HG03060 (cell line): ENCODE data around the gene DOK4.

Experiments
- ATAC-seq: cut with Tn5 transposase; IDR thresholded peaks from one replicate; pipeline ENCODE4 v1.9.1; 2021; ENCODE audit warnings: low read depth, moderate number of reproducible peaks; ENCODE audit not compliant: unreplicated experiment

The DOK4 gene

GRCh38 chr16:57519796-57520360 lies 33.6 kb upstream of the DOK4 start:
- ATAC-seq: no peak

GRCh38 chr16:57518922-57519321 lies 32.6 kb upstream of the DOK4 start:
- ATAC-seq: no peak

- no peak for ATAC-seq
Measured at GRCh38 chr16:57518520-57518919, 32.2 kb upstream of the DOK4 start.

GRCh38 chr16:57517397-57518367 lies 31.4 kb upstream of the DOK4 start:
- ATAC-seq: no peak

- no peak for ATAC-seq
Measured at GRCh38 chr16:57516773-57517172, 30.5 kb upstream of the DOK4 start.

GRCh38 chr16:57516176-57516725 lies 30.0 kb upstream of the DOK4 start:
- ATAC-seq: no peak

GRCh38 chr16:57514791-57515600 lies 28.7 kb upstream of the DOK4 start:
- no peak for ATAC-seq

- no peak for ATAC-seq
Measured at GRCh38 chr16:57514371-57514770, 28.1 kb upstream of the DOK4 start.

GRCh38 chr16:57513371-57514102 lies 27.2 kb upstream of the DOK4 start:
- no peak for ATAC-seq

GRCh38 chr16:57512296-57513001 lies 26.2 kb upstream of the DOK4 start:
- no peak for ATAC-seq

GRCh38 chr16:57510016-57510871 lies 24.0 kb upstream of the DOK4 start:
- ATAC-seq: no peak

- ATAC-seq: no peak
Measured at GRCh38 chr16:57509231-57509923, 23.1 kb upstream of the DOK4 start.

GRCh38 chr16:57508035-57508425 lies 21.7 kb upstream of the DOK4 start:
- no peak for ATAC-seq

- no peak for ATAC-seq
Measured at GRCh38 chr16:57507136-57508034, 21.1 kb upstream of the DOK4 start.

GRCh38 chr16:57505169-57505568 lies 18.9 kb upstream of the DOK4 start:
- no peak for ATAC-seq

GRCh38 chr16:57504491-57504890 lies 18.2 kb upstream of the DOK4 start:
- ATAC-seq: no peak

GRCh38 chr16:57504001-57504400 lies 17.7 kb upstream of the DOK4 start:
- ATAC-seq: no peak
